ENCODE measurements around the gene ZBTB40.

Gene ZBTB40

GRCh38 chr1:22552021-22552420 lies 100.4 kb downstream of the ZBTB40 start (continued):
- TF ChIP-seq, protein P1, sequence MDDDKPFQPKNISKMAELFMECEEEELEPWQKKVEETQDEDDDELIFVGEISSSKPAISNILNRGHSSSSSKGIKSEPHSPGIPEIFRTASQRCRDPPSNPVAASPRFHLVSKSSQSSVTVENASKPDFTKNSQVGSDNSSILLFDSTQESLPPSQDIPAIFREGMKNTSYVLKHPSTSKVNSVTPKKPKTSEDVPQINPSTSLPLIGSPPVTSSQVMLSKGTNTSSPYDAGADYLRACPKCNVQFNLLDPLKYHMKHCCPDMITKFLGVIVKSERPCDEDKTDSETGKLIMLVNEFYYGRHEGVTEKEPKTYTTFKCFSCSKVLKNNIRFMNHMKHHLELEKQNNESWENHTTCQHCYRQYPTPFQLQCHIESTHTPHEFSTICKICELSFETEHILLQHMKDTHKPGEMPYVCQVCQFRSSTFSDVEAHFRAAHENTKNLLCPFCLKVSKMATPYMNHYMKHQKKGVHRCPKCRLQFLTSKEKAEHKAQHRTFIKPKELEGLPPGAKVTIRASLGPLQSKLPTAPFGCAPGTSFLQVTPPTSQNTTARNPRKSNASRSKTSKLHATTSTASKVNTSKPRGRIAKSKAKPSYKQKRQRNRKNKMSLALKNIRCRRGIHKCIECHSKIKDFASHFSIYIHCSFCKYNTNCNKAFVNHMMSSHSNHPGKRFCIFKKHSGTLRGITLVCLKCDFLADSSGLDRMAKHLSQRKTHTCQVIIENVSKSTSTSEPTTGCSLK (tag by site-specific recombination; IDR thresholded peaks at IDR 0.05) = no peak
- TF ChIP-seq ZNF112 (tag by site-specific recombination; IDR thresholded peaks at IDR 0.05) (no peak), ZNF221 (tag by site-specific recombination; IDR thresholded peaks at IDR 0.05; ENCODE audit: borderline replicate concordance) (no peak), ZNF544 (tag by site-specific recombination; IDR thresholded peaks at IDR 0.05) (no peak), ZNF785 (tag by site-specific recombination; IDR thresholded peaks at IDR 0.05) (no peak), AEBP2 (tag by site-specific recombination; IDR thresholded peaks at IDR 0.05; ENCODE audit: borderline replicate concordance) (no peak), ZNF518A (tag by site-specific recombination; conservative IDR thresholded peaks at IDR 0.05; ENCODE audit: low read depth) (no peak), GLI4 (tag by site-specific recombination; IDR thresholded peaks at IDR 0.05) (no peak), ZNF10 (tag by site-specific recombination; IDR thresholded peaks at IDR 0.05) (no peak), KLF8 (tag by site-specific recombination; IDR thresholded peaks at IDR 0.05) (no peak)
- TF ChIP-seq, protein P2, sequence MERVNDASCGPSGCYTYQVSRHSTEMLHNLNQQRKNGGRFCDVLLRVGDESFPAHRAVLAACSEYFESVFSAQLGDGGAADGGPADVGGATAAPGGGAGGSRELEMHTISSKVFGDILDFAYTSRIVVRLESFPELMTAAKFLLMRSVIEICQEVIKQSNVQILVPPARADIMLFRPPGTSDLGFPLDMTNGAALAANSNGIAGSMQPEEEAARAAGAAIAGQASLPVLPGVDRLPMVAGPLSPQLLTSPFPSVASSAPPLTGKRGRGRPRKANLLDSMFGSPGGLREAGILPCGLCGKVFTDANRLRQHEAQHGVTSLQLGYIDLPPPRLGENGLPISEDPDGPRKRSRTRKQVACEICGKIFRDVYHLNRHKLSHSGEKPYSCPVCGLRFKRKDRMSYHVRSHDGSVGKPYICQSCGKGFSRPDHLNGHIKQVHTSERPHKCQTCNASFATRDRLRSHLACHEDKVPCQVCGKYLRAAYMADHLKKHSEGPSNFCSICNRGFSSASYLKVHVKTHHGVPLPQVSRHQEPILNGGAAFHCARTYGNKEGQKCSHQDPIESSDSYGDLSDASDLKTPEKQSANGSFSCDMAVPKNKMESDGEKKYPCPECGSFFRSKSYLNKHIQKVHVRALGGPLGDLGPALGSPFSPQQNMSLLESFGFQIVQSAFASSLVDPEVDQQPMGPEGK (tag by site-specific recombination; IDR thresholded peaks at IDR 0.05) = no peak

DNA sequence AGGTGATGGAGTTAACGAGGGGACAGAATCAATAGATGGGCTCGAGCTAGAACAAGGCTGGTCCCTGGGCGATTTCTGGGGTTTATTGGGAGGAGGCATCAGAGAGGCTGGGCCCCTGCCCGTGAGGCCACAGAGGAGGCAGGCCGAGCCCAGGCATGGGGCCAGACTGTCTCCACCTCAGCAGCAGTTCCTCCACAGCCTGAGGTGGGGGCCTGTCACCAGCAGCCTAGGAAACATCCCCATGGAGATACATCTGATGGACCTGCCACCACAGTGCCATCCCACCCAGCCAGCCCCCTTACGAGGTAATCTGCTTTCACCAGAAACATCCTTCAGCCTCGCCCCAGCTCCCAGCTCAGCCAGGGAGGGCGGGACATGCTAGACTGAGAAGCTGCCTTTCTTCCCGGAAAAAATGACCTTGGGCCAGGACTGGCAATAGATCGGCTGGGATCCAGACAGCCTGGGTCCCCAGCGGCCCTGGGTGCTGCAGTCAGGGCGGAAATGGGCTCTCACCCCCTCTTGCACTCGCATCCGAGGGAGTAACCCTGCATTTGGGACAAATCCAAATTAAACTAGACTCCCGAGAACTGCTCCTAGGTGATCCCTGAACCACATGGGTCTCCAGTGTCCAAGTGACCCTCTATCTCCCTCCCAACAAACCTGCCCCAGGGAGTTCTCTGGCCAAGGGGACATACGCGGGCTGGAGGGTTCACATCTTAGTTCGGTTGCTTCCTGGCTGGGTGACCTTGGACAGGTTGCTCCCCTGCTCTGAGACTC lies 101.6 kb downstream of the ZBTB40 start:
- CTCF ChIA-PET = no interaction called here
- no peaks in the 10 kb centered on the region for H3K4me1 ChIP-seq (ENCODE audit: control insufficient read depth, insufficient read depth, low read length)
- no peak overlapping the region for H3K4me3 ChIP-seq (ENCODE audit: low read depth, low read length)
- no peaks in the 10 kb centered on the region for H3K36me3 ChIP-seq (ENCODE audit: control insufficient read depth in 2 of 2, insufficient read depth in 1 of 2, low read length in 2 of 2)
- no peak overlapping the region for H3K27ac ChIP-seq (ENCODE audit: extremely low read depth, low read depth, low read length)
- H3K9me3 ChIP-seq (ENCODE audit: control insufficient read depth, insufficient read depth, low read depth, low read length) = no peaks in the 10 kb centered on the region
- POLR2A ChIA-PET = no interaction called here
- no peak for TF ChIP-seq ZNF155 (tag by site-specific recombination; IDR thresholded peaks at IDR 0.05)
- TF ChIP-seq PRDM10 (tag by site-specific recombination; IDR thresholded peaks at IDR 0.05) = no peak
- TF ChIP-seq ZBTB7A (tag by site-specific recombination; IDR thresholded peaks at IDR 0.05; ENCODE audit: low read depth) = no peak
- TF ChIP-seq SCRT1 (tag by site-specific recombination; IDR thresholded peaks at IDR 0.05; ENCODE audit: borderline replicate concordance) = no peak
- no peak for TF ChIP-seq ZNF324 (tag by site-specific recombination; IDR thresholded peaks at IDR 0.05)
- TF ChIP-seq ZNF221 (tag by site-specific recombination; IDR thresholded peaks at IDR 0.05; ENCODE audit: borderline replicate concordance) = no peak
- no peak for TF ChIP-seq ZNF785 (tag by site-specific recombination; IDR thresholded peaks at IDR 0.05)
- no peak for TF ChIP-seq ZNF701 (tag by site-specific recombination; IDR thresholded peaks at IDR 0.05)
- peak; percentile 17; the same call in 1 of the 2 replicates for TF ChIP-seq GLIS1 (tag by site-specific recombination; IDR thresholded peaks at IDR 0.05)
- peak; percentile 32; the same call in 1 of the 2 replicates for TF ChIP-seq GLIS2 (tag by site-specific recombination; IDR thresholded peaks at IDR 0.05)
